ENCODE data around the gene EHF.

GRCh38 chr11:34654483-34655334 is 33.8 kb downstream of the EHF start:
- TF ChIP-seq EZH2phosphoT487 (conservative IDR thresholded peaks at IDR 0.05; ENCODE audit: low read length): no peak
- TF ChIP-seq CTCF (IDR thresholded peaks at IDR 0.05; ENCODE audit: insufficient read depth, low read length, poor library complexity, severe bottlenecking): no peak
